K562 (cell line): ENCODE results near the gene HAUS1. TPM values are rescaled to one million over a fixed set of nuclear protein-coding genes. Genes with fewer than 3 reads are reported as not detected.

ENCODE experiments used
- ATAC-seq: fragments of 200-7000 bp; cut with Tn5 transposase; 3 replicates; pipeline ENCODE4 v1.9.1; 2020; ENCODE audit warnings: moderate library complexity
- BruUV-seq: library from RNA; stranded (reverse); fragments of 400-500 nt; replicated peaks from 2 replicates; lab custom pipeline; 2021; lab: Mats Ljungman, UMichigan
- CTCF ChIA-PET: fragments of 300-600 bp; formaldehyde crosslinking; extraction: SDS; loops from one replicate; lab custom pipeline; 2021; ENCODE audit warnings: low intra/inter-chr PET ratio; lab: Yijun Ruan, JAX
- POLR2A ChIA-PET: fragments of 300-600, 350-650 bp; sonication (Branson Sonifier 250); formaldehyde crosslinking; extraction: SDS; loops from one replicate; lab custom pipeline; 2021; ENCODE audit warnings: antibody characterized with exemption, inconsistent platforms; lab: Yijun Ruan, JAX
- DNase-seq, 4 experiments: peaks; one replicate each; pipeline versions ENCODE4 v3.0.0 to v3.0.0-alpha.2; 2011 to 2018; ENCODE audit warnings: low spot score in 3 of 4, mixed read lengths in 3 of 4; ENCODE audit errors: extremely low read depth in 1 of 4
- FAIRE-seq: peaks from 2 replicates; lab custom pipeline; 2011; peaks lifted over from hg19 to GRCh38; lab: Jason Lieb, UNC
- H2AFZ ChIP-seq: 2 replicates; pipeline ENCODE4 v1.6.0; 2011; ENCODE audit warnings: low read depth, low read length, control low read depth, inconsistent platforms
- H3K27ac ChIP-seq: fragments of 200-600 bp; 3 replicates; pipeline ENCODE4 v1.8.0; 2011; ENCODE audit warnings: low read depth, mild to moderate bottlenecking, control low read depth, inconsistent platforms, low read length, moderate library complexity, mixed read lengths; ENCODE audit errors: extremely low read depth
- H3K27me3 ChIP-seq, 2 experiments: fragments of 300-600 bp in 1 of 2; 2 replicates in 1 of 2; 3 replicates in 1 of 2; pipeline versions ENCODE4 v1.6.0 to v1.8.0; 2011; ENCODE audit warnings: inconsistent platforms in 2 of 2, low read length in 2 of 2, mild to moderate bottlenecking in 1 of 2, mixed read lengths in 1 of 2, moderate library complexity in 1 of 2; ENCODE audit not compliant: control insufficient read depth in 2 of 2, insufficient read depth in 2 of 2
- H3K36me3 ChIP-seq: fragments of 300-600 bp; 3 replicates; pipeline ENCODE4 v1.8.0; 2011; ENCODE audit warnings: mild to moderate bottlenecking, low read length, inconsistent platforms; ENCODE audit not compliant: control insufficient read depth, insufficient read depth
- H3K4me1 ChIP-seq, 2 experiments: fragments of 200-600 bp in 1 of 2; replicated peaks in 1 of 2; 2 replicates in 1 of 2; 3 replicates in 1 of 2; pipeline versions ENCODE4 v1.5.1 to v1.8.0; 2011; ENCODE audit warnings: inconsistent platforms in 2 of 2, low read length in 2 of 2, mild to moderate bottlenecking in 1 of 2, mixed read lengths in 1 of 2, moderate library complexity in 1 of 2; ENCODE audit not compliant: control insufficient read depth in 2 of 2, insufficient read depth in 2 of 2
- H3K4me2 ChIP-seq: 2 replicates; pipeline ENCODE4 v1.6.1; 2011; ENCODE audit warnings: low read length, control low read depth, inconsistent platforms, mixed read lengths; ENCODE audit not compliant: insufficient read depth
- H3K4me3 ChIP-seq: fragments of 200-600 bp; sonication (generic), shearing (Covaris generic); 2 replicates; pipeline ENCODE4 v1.5.1; 2016; ENCODE audit warnings: control low read depth, inconsistent platforms
- H3K79me2 ChIP-seq: fragments of 200-600 bp; 3 replicates; pipeline ENCODE4 v1.8.0; 2011; ENCODE audit warnings: low read length, inconsistent platforms; ENCODE audit not compliant: control insufficient read depth, insufficient read depth
- H3K9ac ChIP-seq, 2 experiments: 2 replicates each; pipeline versions ENCODE4 v1.6.0 to v1.6.1; 2011; ENCODE audit warnings: low read depth in 2 of 2, low read length in 2 of 2, control low read depth in 1 of 2, inconsistent platforms in 1 of 2, mild to moderate bottlenecking in 1 of 2, mixed read lengths in 1 of 2; ENCODE audit not compliant: insufficient read depth in 1 of 2
- H3K9me1 ChIP-seq: one replicate; pipeline ENCODE4 v1.6.0; 2011; ENCODE audit warnings: inconsistent platforms, mild to moderate bottlenecking, low read length, moderate library complexity; ENCODE audit not compliant: control insufficient read depth, insufficient read depth
- H3K9me3 ChIP-seq: replicated peaks from 2 replicates; pipeline ENCODE4 v1.5.1; 2011; ENCODE audit warnings: low read depth, low read length, inconsistent platforms; ENCODE audit not compliant: control insufficient read depth, insufficient read depth
- H4K20me1 ChIP-seq: replicated peaks from 2 replicates; pipeline ENCODE4 v1.6.1; 2011; ENCODE audit warnings: low read length, inconsistent platforms, mixed read lengths; ENCODE audit not compliant: control insufficient read depth, insufficient read depth
- DPF2 ChIP-seq: fragments of 450-650 bp; IDR thresholded peaks from 2 replicates; pipeline ENCODE4 v1.6.1; 2016
- E2F3 ChIP-seq: fragments of 250-450 bp; sonication (Bioruptor Pico); IDR thresholded peaks from 2 replicates; pipeline ENCODE4 v1.4.0; 2020; ENCODE audit warnings: mild to moderate bottlenecking
- EGR1 ChIP-seq: fragments of 450-650 bp; conservative IDR thresholded peaks from 2 replicates; pipeline ENCODE4 v1.6.1; 2017; ENCODE audit warnings: mild to moderate bottlenecking
- FUS ChIP-seq: fragments of 200-400 bp; formaldehyde crosslinking; optimal IDR thresholded peaks from 2 replicates; pipeline ENCODE3; 2017; ENCODE audit warnings: low read depth, low read length
- GATA2 ChIP-seq: sonication (generic); formaldehyde crosslinking; IDR thresholded peaks from 2 replicates; pipeline ENCODE4 v1.4.0; 2020; ENCODE audit warnings: mild to moderate bottlenecking, missing genetic modification reagents
- MYBL2 ChIP-seq, 2 experiments: fragments of 450-650 bp in 1 of 2; sonication (generic) in 1 of 2; formaldehyde crosslinking in 1 of 2; IDR thresholded peaks; 2 replicates each; pipeline versions ENCODE4 v1.6.1 to v1.8.1; 2017 to 2022; ENCODE audit warnings: borderline replicate concordance in 1 of 2, inconsistent platforms in 1 of 2, low read depth in 1 of 2, mild to moderate bottlenecking in 1 of 2, missing genetic modification reagents in 1 of 2, moderate library complexity in 1 of 2
- SMARCE1 ChIP-seq: fragments of 450-650 bp; IDR thresholded peaks from 2 replicates; pipeline ENCODE4 v1.7.1; 2016; ENCODE audit warnings: mild to moderate bottlenecking
- TGIF2 ChIP-seq: sonication (generic); formaldehyde crosslinking; IDR thresholded peaks from 2 replicates; pipeline ENCODE4 v1.8.1; 2022; ENCODE audit warnings: mild to moderate bottlenecking, missing genetic modification reagents, moderate library complexity
- ZKSCAN1 ChIP-seq: fragments of 150-350 bp; IDR thresholded peaks from 2 replicates; pipeline ENCODE4 v1.6.1; 2016; ENCODE audit warnings: low read depth, low read length
- ZNF232 ChIP-seq: sonication (generic); formaldehyde crosslinking; IDR thresholded peaks from 2 replicates; pipeline ENCODE4 v1.8.0; 2022; ENCODE audit warnings: mild to moderate bottlenecking, missing genetic modification reagents
- WGBS: fragments of 100-300 bp; shearing (Covaris generic); methylation state at CpG from one replicate; pipeline ENCODE4 v1.1.6; 2016; ENCODE audit warnings: low coverage, mixed read lengths; ENCODE audit not compliant: insufficient coverage; ENCODE audit errors: missing lambda C conversion rate; 5-methylcytosine and 5-hydroxymethylcytosine counted together
- in situ Hi-C: fragments of 300-500 bp; cut with MboI; formaldehyde crosslinking; loops from 4 replicates; pipeline ENCODE4 v1.15.0; 2018; ENCODE audit warnings: inconsistent platforms, mixed read lengths
- intact Hi-C: fragments of 100-400 bp; cut with micrococcal nuclease; formaldehyde crosslinking; loops from 2 replicates; pipeline ENCODE4 v1.14.2; 2022
- polyA plus RNA-seq, 8 experiments: library from polyadenylated mRNA; depleted of rRNA in 4 of 8; stranded (reverse) in 5 of 8; unstranded in 3 of 8; fragments of >200 nt; fragmentation: Nextera tagmentation in 2 of 8; fragmentation: Illumina TruSeq in 1 of 8; extraction: Ambion mirVana in 2 of 8; extraction: Trizol in 1 of 8; gene quantifications; 2 replicates each; pipeline versions ENCODE4 v1.2.1 to v1.2.3, GENCODE V29; 2011 to 2014; ENCODE audit warnings: inconsistent platforms in 1 of 8, missing spikeins in 1 of 8
- total RNA-seq, 7 experiments: library from RNA; depleted of rRNA in 6 of 7; stranded (reverse); fragments of >200 nt in 6 of 7; fragmentation: Illumina TruSeq in 2 of 7; extraction: Trizol in 2 of 7; gene quantifications; 2 replicates each; pipeline versions ENCODE4 v1.2.1 to v1.2.3, GENCODE V29; 2011 to 2021; ENCODE audit warnings: low replicate concordance in 1 of 7
- TF ChIP-seq, protein P1 (sequence below): fragments of 450-650 bp; IDR thresholded peaks from one replicate; pipeline ENCODE4 v1.6.1; 2018; ENCODE audit warnings: mild to moderate bottlenecking, moderate library complexity; ENCODE audit not compliant: partially characterized antibody
- TF ChIP-seq, protein P2 (sequence below): fragments of 450-650 bp; IDR thresholded peaks from 2 replicates; pipeline ENCODE4 v1.6.1; 2017; ENCODE audit warnings: antibody characterized with exemption, mild to moderate bottlenecking
- TF ChIP-seq, protein P3 (sequence below): fragments of 200-400 bp; formaldehyde crosslinking; IDR thresholded peaks from 2 replicates; pipeline ENCODE4 v1.6.1; 2017; ENCODE audit warnings: mild to moderate bottlenecking, low read depth, low read length, moderate library complexity

Gene HAUS1
- total and polyA plus RNA-seq, 9 of the 15 experiments (the other 6 are each of a cell fraction or from before 2014, with no cell fraction given) = 45.6 to 135 (median 76.3) TPM

DNA sequence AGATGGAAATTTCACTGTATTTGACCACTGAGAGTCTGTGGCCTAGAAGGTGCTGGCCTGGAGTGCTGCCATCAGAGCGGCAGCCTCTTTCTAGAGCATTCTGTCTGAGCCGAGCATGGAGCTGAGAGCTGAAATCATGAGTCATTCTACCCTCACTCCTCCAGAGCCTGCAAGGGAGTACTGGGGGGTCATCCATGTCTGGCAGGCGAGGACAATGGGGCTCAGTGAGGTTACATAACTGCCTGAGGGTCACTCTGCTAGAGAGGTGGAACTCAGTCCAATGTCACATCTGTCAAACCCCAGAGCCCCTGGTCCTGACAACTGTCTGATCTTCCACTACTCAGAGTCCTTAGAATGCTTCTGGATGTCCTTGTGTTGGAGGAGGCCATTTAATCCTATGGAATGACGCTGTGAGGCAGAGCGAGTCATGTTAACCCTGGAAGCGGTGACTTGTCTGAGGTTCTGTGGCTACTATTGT lies 65.3 kb downstream of the HAUS1 start:
- 20% methylated on average over 4 of the region's 6 CpGs for WGBS
- Histone ChIP-seq H2AFZ (peak overlapping the region; percentile 99), H3K27me3 (no peaks in the 10 kb centered on the region), H3K79me2 (peaks cover 7% of the 10 kb centered on the region), H3K9ac (peak overlapping the region; percentile 22 to 56; a peak in 3 of 4 replicates), H3K27ac (peak overlapping the region; percentile 72), H3K4me2 (peak overlapping the region; percentile 52), H3K4me1 (peaks cover 10 to 33% of the 10 kb centered on the region in 2 experiments; a peak in 4 of 5 replicates), H3K9me3 (no peaks in the 10 kb centered on the region), H3K4me3 (no peak overlapping the region), H4K20me1 (0 out of 2 replicates have a peak, but pooled peaks cover under 1% of the 10 kb centered on the region), H3K9me1 (no peaks in the 10 kb centered on the region), H3K36me3 (no peaks in the 10 kb centered on the region)
- intact Hi-C loops (no loop called here), in situ Hi-C loops (no loop called here)
- CTCF ChIA-PET = no interaction called here
- POLR2A ChIA-PET = interaction anchor here (1.9 kb wide), 1 partner anchor 13 kb away, joined by 4 read pairs; no protein-coding TSS in a partner anchor
- peak; percentile 71 for FAIRE-seq
- ATAC-seq = peak; percentile 19
- BruUV-seq = no TSS peak
- peak in 3 of 4 experiments; percentile 28 to 51 (median 50) for DNase-seq
- no peak for TF ChIP-seq TGIF2 (CRISPR knock-in tag)
- no peak for TF ChIP-seq E2F3 (CRISPR knock-in tag)
- TF ChIP-seq ZNF232 = no peak
- TF ChIP-seq, protein P1, sequence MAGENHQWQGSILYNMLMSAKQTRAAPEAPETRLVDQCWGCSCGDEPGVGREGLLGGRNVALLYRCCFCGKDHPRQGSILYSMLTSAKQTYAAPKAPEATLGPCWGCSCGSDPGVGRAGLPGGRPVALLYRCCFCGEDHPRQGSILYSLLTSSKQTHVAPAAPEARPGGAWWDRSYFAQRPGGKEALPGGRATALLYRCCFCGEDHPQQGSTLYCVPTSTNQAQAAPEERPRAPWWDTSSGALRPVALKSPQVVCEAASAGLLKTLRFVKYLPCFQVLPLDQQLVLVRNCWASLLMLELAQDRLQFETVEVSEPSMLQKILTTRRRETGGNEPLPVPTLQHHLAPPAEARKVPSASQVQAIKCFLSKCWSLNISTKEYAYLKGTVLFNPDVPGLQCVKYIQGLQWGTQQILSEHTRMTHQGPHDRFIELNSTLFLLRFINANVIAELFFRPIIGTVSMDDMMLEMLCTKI = no peak
- TF ChIP-seq FUS = no peak
- 0 out of 2 replicates have a peak, but pooled peaks have one; percentile 33 for TF ChIP-seq DPF2
- no peak for TF ChIP-seq ZKSCAN1
- TF ChIP-seq GATA2 = no peak
- no peak for TF ChIP-seq SMARCE1
- no peak for TF ChIP-seq MYBL2 (IDR thresholded peaks at IDR 0.05; ENCODE audit: low read depth)
- TF ChIP-seq MYBL2 (CRISPR knock-in tag; IDR thresholded peaks at IDR 0.05; ENCODE audit: borderline replicate concordance) = no peak
- TF ChIP-seq, protein P2, sequence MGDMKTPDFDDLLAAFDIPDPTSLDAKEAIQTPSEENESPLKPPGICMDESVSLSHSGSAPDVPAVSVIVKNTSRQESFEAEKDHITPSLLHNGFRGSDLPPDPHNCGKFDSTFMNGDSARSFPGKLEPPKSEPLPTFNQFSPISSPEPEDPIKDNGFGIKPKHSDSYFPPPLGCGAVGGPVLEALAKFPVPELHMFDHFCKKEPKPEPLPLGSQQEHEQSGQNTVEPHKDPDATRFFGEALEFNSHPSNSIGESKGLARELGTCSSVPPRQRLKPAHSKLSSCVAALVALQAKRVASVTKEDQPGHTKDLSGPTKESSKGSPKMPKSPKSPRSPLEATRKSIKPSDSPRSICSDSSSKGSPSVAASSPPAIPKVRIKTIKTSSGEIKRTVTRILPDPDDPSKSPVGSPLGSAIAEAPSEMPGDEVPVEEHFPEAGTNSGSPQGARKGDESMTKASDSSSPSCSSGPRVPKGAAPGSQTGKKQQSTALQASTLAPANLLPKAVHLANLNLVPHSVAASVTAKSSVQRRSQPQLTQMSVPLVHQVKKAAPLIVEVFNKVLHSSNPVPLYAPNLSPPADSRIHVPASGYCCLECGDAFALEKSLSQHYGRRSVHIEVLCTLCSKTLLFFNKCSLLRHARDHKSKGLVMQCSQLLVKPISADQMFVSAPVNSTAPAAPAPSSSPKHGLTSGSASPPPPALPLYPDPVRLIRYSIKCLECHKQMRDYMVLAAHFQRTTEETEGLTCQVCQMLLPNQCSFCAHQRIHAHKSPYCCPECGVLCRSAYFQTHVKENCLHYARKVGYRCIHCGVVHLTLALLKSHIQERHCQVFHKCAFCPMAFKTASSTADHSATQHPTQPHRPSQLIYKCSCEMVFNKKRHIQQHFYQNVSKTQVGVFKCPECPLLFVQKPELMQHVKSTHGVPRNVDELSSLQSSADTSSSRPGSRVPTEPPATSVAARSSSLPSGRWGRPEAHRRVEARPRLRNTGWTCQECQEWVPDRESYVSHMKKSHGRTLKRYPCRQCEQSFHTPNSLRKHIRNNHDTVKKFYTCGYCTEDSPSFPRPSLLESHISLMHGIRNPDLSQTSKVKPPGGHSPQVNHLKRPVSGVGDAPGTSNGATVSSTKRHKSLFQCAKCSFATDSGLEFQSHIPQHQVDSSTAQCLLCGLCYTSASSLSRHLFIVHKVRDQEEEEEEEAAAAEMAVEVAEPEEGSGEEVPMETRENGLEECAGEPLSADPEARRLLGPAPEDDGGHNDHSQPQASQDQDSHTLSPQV = peak; percentile 77
- TF ChIP-seq, protein P3, sequence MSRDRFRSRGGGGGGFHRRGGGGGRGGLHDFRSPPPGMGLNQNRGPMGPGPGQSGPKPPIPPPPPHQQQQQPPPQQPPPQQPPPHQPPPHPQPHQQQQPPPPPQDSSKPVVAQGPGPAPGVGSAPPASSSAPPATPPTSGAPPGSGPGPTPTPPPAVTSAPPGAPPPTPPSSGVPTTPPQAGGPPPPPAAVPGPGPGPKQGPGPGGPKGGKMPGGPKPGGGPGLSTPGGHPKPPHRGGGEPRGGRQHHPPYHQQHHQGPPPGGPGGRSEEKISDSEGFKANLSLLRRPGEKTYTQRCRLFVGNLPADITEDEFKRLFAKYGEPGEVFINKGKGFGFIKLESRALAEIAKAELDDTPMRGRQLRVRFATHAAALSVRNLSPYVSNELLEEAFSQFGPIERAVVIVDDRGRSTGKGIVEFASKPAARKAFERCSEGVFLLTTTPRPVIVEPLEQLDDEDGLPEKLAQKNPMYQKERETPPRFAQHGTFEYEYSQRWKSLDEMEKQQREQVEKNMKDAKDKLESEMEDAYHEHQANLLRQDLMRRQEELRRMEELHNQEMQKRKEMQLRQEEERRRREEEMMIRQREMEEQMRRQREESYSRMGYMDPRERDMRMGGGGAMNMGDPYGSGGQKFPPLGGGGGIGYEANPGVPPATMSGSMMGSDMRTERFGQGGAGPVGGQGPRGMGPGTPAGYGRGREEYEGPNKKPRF = no peak
- no peak for TF ChIP-seq EGR1
